Uterus (tissue), 2 donors: Measurements from ENCODE around the gene SOHLH1.
"Not testable (repeated sequence)": the region's sequence is repeated elsewhere in the genome, so short reads cannot be mapped to it uniquely, and the experiment has no call there.

ENCODE experiments used
- POLR2A ChIP-seq, 2 donors: fragments of 450-650 bp; IDR thresholded peaks; one replicate each; pipeline ENCODE4 v1.6.1; 2016; ENCODE audit warnings: antibody characterized with exemption in 2 of 2, mild to moderate bottlenecking in 1 of 2, moderate library complexity in 1 of 2
- TF ChIP-seq, protein P1 (sequence below), 4 experiments: fragments of 200-600 bp in 2 of 4; fragments of 450-650 bp in 2 of 4; sonication (generic) in 2 of 4; IDR thresholded peaks; one replicate each; pipeline ENCODE4 v1.5.1; 2016 to 2019; ENCODE audit warnings: antibody characterized with exemption in 4 of 4, mild to moderate bottlenecking in 2 of 4, moderate library complexity in 1 of 4

DNA sequence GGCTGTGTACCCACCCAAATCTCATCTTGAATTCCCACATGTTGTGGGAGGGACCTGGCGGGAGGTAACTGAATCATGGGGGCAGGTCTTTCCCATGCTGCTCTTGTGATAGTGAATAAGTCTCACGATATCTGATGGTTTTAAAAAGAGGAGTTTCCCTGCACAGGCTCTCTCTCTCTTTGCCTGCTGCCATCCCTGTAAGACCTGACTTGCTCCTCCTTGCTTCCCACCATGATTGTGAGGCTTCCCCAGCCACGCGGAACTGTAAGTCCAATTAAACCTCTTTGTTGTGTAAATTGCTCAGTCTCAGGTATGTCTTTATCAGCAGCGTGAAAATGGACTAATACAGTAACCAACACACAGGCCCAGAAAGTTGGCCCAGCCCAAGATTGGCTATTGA, 30.3 kb downstream of the SOHLH1 start:
- not testable (repeated sequence) for TF ChIP-seq POLR2A (IDR thresholded peaks at IDR 0.05)
- TF ChIP-seq, protein P1, sequence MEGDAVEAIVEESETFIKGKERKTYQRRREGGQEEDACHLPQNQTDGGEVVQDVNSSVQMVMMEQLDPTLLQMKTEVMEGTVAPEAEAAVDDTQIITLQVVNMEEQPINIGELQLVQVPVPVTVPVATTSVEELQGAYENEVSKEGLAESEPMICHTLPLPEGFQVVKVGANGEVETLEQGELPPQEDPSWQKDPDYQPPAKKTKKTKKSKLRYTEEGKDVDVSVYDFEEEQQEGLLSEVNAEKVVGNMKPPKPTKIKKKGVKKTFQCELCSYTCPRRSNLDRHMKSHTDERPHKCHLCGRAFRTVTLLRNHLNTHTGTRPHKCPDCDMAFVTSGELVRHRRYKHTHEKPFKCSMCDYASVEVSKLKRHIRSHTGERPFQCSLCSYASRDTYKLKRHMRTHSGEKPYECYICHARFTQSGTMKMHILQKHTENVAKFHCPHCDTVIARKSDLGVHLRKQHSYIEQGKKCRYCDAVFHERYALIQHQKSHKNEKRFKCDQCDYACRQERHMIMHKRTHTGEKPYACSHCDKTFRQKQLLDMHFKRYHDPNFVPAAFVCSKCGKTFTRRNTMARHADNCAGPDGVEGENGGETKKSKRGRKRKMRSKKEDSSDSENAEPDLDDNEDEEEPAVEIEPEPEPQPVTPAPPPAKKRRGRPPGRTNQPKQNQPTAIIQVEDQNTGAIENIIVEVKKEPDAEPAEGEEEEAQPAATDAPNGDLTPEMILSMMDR (IDR thresholded peaks at IDR 0.05) = not testable (repeated sequence)
